ENCODE results near the gene MRPL36. TPM values are rescaled to one million over a fixed set of nuclear protein-coding genes. Genes with fewer than 3 reads are reported as not detected.
A peak's percentile ranks its signal among the peaks of the same experiment; 100 is the strongest.
"Not testable (repeated sequence)": the region's sequence is repeated elsewhere in the genome, so short reads cannot be mapped to it uniquely, and the experiment has no call there.

The MRPL36 gene
- total and polyA plus RNA-seq, 8 donors = 4.9 to 101 (median 72.8) TPM

DNA sequence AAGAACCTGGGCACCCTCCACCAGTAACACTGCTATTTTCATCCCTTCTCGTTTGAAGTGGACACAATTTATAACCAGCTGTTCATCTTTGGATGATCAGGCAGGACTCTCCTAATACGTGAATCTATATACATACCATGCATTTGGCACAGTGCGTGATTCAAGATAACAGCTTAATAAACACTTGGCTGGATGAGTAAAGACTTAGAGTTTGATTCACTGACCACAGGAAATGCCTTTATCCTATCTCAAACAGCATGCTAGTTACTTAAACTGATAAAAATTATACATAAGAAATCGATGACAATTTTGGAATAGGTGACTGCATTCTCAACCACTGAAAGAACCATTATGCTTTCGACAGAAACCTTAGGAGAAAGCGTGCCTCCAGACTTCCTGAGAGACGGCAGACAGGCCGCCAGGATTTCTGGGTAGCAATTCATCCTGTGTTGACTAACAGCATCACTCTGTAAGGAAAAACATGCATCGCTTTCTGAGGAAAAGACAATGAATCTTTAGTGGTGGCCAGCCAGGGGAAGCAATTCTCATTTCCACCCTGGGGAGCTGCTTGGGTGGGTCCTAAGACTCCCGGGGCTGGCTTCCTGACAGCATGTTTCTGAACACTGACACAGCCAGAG lies 9.7 kb downstream of the MRPL36 start:
- WGBS, 5 donors = 17 to 29% (median 26%) methylated on average over 10 of the region's 10 CpGs
- peak in 1 of 2 donors; percentile 19 for DNase-seq
- intact Hi-C loops (cut with DNase I; ENCODE audit: low total_unique reads) = no loop called here
- Histone ChIP-seq H3K27me3 (peaks cover 0 to 31% (median 0%) of the 10 kb centered on the region in 3 donors), H3K4me1 (peaks cover 0 to 10% (median 5%) of the 10 kb centered on the region in 4 donors), H3K9me3 (no peaks in the 10 kb centered on the region), H3K36me3 (no peaks in the 10 kb centered on the region), H3K4me3 (no peak overlapping the region), H3K27ac (no peak overlapping the region)
- no peak for TF ChIP-seq POLR2AphosphoS5 (IDR thresholded peaks at IDR 0.05)
- TF ChIP-seq, protein P1, sequence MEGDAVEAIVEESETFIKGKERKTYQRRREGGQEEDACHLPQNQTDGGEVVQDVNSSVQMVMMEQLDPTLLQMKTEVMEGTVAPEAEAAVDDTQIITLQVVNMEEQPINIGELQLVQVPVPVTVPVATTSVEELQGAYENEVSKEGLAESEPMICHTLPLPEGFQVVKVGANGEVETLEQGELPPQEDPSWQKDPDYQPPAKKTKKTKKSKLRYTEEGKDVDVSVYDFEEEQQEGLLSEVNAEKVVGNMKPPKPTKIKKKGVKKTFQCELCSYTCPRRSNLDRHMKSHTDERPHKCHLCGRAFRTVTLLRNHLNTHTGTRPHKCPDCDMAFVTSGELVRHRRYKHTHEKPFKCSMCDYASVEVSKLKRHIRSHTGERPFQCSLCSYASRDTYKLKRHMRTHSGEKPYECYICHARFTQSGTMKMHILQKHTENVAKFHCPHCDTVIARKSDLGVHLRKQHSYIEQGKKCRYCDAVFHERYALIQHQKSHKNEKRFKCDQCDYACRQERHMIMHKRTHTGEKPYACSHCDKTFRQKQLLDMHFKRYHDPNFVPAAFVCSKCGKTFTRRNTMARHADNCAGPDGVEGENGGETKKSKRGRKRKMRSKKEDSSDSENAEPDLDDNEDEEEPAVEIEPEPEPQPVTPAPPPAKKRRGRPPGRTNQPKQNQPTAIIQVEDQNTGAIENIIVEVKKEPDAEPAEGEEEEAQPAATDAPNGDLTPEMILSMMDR (IDR thresholded peaks at IDR 0.05) = no peak
- no peak for TF ChIP-seq POLR2A (IDR thresholded peaks at IDR 0.05)
- no peak for TF ChIP-seq EP300 (IDR thresholded peaks at IDR 0.05)

DNA sequence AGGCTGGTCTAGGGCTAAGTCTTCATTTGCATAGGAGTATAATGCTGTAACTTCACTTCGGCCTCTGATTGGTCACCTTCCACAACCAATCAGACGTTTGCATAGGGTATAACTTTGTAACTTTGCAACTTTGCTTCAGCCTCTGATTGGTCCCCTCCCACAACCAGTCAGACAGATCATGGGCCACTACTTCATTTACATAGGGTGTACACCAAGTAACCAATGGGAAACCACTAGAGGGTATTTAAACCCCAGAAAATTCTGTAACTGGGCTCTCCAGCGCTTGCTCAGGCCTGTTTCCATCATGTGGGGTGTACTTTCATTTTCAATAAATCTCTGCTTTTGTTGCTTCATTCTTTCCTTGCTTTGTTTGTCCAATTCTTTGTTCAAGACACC lies 10.2 kb downstream of the MRPL36 start:
- 60 to 79% (median 75%) methylated on average over 3 of the region's 3 CpGs for WGBS, 5 donors
- peaks cover 0 to 10% (median 5%) of the 10 kb centered on the region in 4 donors for H3K4me1 ChIP-seq
- intact Hi-C loops (cut with DNase I; ENCODE audit: low total_unique reads); H3K27ac ChIP-seq; DNase-seq; H3K9me3 ChIP-seq; H3K4me3 ChIP-seq; H3K36me3 ChIP-seq: not testable (repeated sequence)
- peaks cover 0 to 36% (median 3%) of the 10 kb centered on the region in 3 donors for H3K27me3 ChIP-seq

DNA sequence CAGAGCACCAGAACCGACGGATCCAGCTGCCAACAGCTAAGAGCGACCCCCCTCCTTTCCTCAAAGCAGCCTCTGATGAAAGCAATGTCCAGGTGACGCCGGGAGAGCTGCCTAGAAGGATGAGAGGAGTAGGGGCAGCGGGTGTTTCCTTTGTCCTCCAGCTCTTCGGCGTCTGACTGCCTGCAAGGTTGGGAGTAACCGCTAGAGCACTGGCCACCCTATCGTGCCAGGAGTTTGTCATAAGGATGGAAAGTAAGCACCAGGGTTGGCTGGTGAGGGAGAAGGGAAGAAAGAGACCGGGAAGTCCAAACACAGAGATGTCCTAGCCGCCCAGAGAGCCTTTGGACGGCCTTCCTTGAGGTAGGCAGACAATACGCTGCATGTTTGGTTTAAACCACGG lies 10.8 kb downstream of the MRPL36 start:
- H3K4me1 ChIP-seq = peaks cover 0 to 10% (median 5%) of the 10 kb centered on the region in 4 donors
- intact Hi-C loops (cut with DNase I; ENCODE audit: low total_unique reads) = no loop called here
- peaks cover 0 to 42% (median 7%) of the 10 kb centered on the region in 3 donors for H3K27me3 ChIP-seq
- no peak for TF ChIP-seq POLR2A (IDR thresholded peaks at IDR 0.05)
- TF ChIP-seq, protein P1 (IDR thresholded peaks at IDR 0.05) = no peak
- H3K36me3 ChIP-seq = no peaks in the 10 kb centered on the region
- H3K9me3 ChIP-seq = no peaks in the 10 kb centered on the region
- H3K4me3 ChIP-seq = no peak overlapping the region
- no peak overlapping the region for H3K27ac ChIP-seq
- 73 to 84% (median 75%) methylated on average over 15 of the region's 15 CpGs for WGBS, 5 donors
- no peak for DNase-seq

DNA sequence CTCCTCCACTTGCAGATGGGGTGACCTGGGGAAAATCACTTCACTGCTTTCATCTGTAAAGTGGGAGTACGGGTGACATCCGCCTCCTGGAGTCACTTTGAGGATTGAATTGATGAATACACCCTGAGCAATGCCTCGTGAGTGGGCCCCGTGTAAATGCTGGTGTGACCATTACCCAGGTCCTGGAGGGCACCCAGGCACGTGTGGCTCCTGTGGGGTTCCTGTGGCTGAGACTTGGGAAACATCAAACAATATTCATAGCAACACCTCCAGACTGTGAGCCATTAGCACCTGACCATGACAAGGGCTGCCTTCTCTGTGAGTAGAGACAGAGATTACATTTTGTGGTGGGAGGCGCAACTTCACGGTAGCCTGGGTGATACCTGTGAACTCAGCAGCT lies 11.4 kb downstream of the MRPL36 start:
- no peak for DNase-seq
- H3K9me3 ChIP-seq = no peaks in the 10 kb centered on the region
- intact Hi-C loops (cut with DNase I; ENCODE audit: low total_unique reads) = no loop called here
- 85 to 98% (median 91%) methylated on average over 2 to 7 of the region's 7 CpGs for WGBS, 5 donors
- no peaks in the 10 kb centered on the region for H3K36me3 ChIP-seq
- H3K27me3 ChIP-seq = peaks cover 0 to 47% (median 7%) of the 10 kb centered on the region in 3 donors
- TF ChIP-seq POLR2A (IDR thresholded peaks at IDR 0.05) (no peak), POLR2AphosphoS5 (IDR thresholded peaks at IDR 0.05) (no peak), EP300 (IDR thresholded peaks at IDR 0.05) (no peak)
- TF ChIP-seq, protein P1 (IDR thresholded peaks at IDR 0.05) = no peak
- H3K4me1 ChIP-seq = peaks cover 0 to 10% (median 5%) of the 10 kb centered on the region in 4 donors
- no peak overlapping the region for H3K4me3 ChIP-seq
- no peak overlapping the region for H3K27ac ChIP-seq

DNA sequence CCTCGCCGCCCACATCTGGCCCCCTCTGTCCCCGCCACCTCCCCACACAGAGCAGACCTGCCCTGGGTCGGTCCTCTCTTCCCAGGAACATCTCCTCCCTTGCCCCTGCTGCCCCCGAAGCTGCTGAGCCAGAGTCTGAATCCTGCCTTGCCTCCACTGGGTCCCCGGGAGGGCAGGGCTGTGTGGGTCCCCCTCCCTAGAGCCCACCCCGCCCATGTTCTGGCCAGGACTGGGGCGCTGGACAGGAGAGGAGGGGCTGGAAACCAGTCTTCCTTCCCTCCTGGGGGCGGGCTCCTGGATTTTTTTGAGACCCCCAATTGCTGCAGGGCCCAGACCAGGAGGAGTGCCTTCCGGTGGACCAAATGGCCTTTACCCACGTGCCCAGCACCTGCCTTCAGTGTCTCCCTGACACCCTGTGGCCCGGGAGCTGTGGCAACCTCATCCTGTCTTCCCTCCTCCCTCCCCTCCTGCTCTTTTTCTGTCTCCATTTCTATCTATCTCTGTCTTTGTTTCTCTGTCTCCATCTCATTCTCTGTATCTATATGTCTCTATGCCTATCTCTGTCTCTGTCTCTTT lies 12.1 kb downstream of the MRPL36 start:
- WGBS, 5 donors = 78 to 85% (median 82%) methylated on average over 12 of the region's 12 CpGs
- no peak for DNase-seq
- intact Hi-C loops (cut with DNase I; ENCODE audit: low total_unique reads) = no loop called here
- no peak for TF ChIP-seq EP300 (IDR thresholded peaks at IDR 0.05)
- no peak for TF ChIP-seq POLR2A (IDR thresholded peaks at IDR 0.05)
- TF ChIP-seq, protein P1 (IDR thresholded peaks at IDR 0.05) = no peak
- no peak for TF ChIP-seq POLR2AphosphoS5 (IDR thresholded peaks at IDR 0.05)
- Histone ChIP-seq H3K4me3 (no peak overlapping the region), H3K36me3 (no peaks in the 10 kb centered on the region), H3K4me1 (peaks cover 0 to 10% (median 5%) of the 10 kb centered on the region in 4 donors), H3K9me3 (no peaks in the 10 kb centered on the region), H3K27ac (no peak overlapping the region), H3K27me3 (peaks cover 0 to 54% (median 9%) of the 10 kb centered on the region in 3 donors)
